ENCODE data around the gene SHC4.
"Not testable (repeated sequence)": the region's sequence is repeated elsewhere in the genome, so short reads cannot be mapped to it uniquely, and the experiment has no call there.

SHC4 gene

GRCh38 chr15:48802257-48802656 lies 161.5 kb downstream of the SHC4 start:
- no peak for DNase-seq (ENCODE audit: low read depth in 2 of 2, low spot score in 1 of 2)

- no peak for DNase-seq (ENCODE audit: low read depth in 2 of 2, low spot score in 1 of 2)
Observed at GRCh38 chr15:48800811-48801455, 162.8 kb downstream of the SHC4 start.

GRCh38 chr15:48800245-48800644 lies 163.5 kb downstream of the SHC4 start:
- no peak for DNase-seq (ENCODE audit: low read depth in 2 of 2, low spot score in 1 of 2)

- DNase-seq (ENCODE audit: low read depth in 2 of 2, low spot score in 1 of 2): no peak
Observed at GRCh38 chr15:48798319-48798718, 165.4 kb downstream of the SHC4 start.

- DNase-seq (ENCODE audit: low read depth in 2 of 2, low spot score in 1 of 2): no peak
Observed at GRCh38 chr15:48796930-48797329, 166.8 kb downstream of the SHC4 start.

- DNase-seq (ENCODE audit: low read depth in 2 of 2, low spot score in 1 of 2): no peak
Observed at GRCh38 chr15:48796521-48796920, 167.2 kb downstream of the SHC4 start.

GRCh38 chr15:48795901-48796300 lies 167.8 kb downstream of the SHC4 start:
- no peak for DNase-seq (ENCODE audit: low read depth in 2 of 2, low spot score in 1 of 2)

GRCh38 chr15:48794697-48795134 lies 169.0 kb downstream of the SHC4 start:
- no peak for DNase-seq (ENCODE audit: low read depth in 2 of 2, low spot score in 1 of 2)

GRCh38 chr15:48792408-48792807 lies 171.3 kb downstream of the SHC4 start:
- no peak for DNase-seq (ENCODE audit: low read depth in 2 of 2, low spot score in 1 of 2)

- DNase-seq (ENCODE audit: low read depth in 2 of 2, low spot score in 1 of 2): not testable (repeated sequence)
Observed at GRCh38 chr15:48790466-48791115, 173.1 kb downstream of the SHC4 start.

- no peak for DNase-seq (ENCODE audit: low read depth in 2 of 2, low spot score in 1 of 2)
Observed at GRCh38 chr15:48785712-48786111, 178.0 kb downstream of the SHC4 start.

- DNase-seq (ENCODE audit: low read depth in 2 of 2, low spot score in 1 of 2): no peak
Observed at GRCh38 chr15:48785195-48785594, 178.5 kb downstream of the SHC4 start.

- DNase-seq (ENCODE audit: low read depth in 2 of 2, low spot score in 1 of 2): no peak
Observed at GRCh38 chr15:48784756-48785155, 179.0 kb downstream of the SHC4 start.

GRCh38 chr15:48782911-48783310 lies 180.8 kb downstream of the SHC4 start:
- no peak for DNase-seq (ENCODE audit: low read depth in 2 of 2, low spot score in 1 of 2)

GRCh38 chr15:48781481-48782081 lies 182.1 kb downstream of the SHC4 start:
- DNase-seq (ENCODE audit: low read depth in 2 of 2, low spot score in 1 of 2): no peak

- no peak for DNase-seq (ENCODE audit: low read depth in 2 of 2, low spot score in 1 of 2)
Observed at GRCh38 chr15:48781017-48781416, 182.7 kb downstream of the SHC4 start.

GRCh38 chr15:48778331-48778730 lies 185.4 kb downstream of the SHC4 start:
- no peak for DNase-seq (ENCODE audit: low read depth in 2 of 2, low spot score in 1 of 2)

- no peak for DNase-seq (ENCODE audit: low read depth in 2 of 2, low spot score in 1 of 2)
Observed at GRCh38 chr15:48777645-48778330, 185.9 kb downstream of the SHC4 start.

GRCh38 chr15:48775546-48775945 lies 188.2 kb downstream of the SHC4 start:
- DNase-seq (ENCODE audit: low read depth in 2 of 2, low spot score in 1 of 2): no peak

GRCh38 chr15:48774484-48774883 lies 189.2 kb downstream of the SHC4 start:
- DNase-seq (ENCODE audit: low read depth in 2 of 2, low spot score in 1 of 2): no peak

Data from stimulated activated CD8-positive, alpha-beta memory T cell treated with anti-CD3 and anti-CD28 coated beads, Interleukin-4, amount 100 ng/mL, for 1 hour (primary cell).